PC-3 (cell line): ENCODE data around the gene NT5DC3. TPM values are rescaled to one million over a fixed set of nuclear protein-coding genes. Genes with fewer than 3 reads are reported as not detected.

Source experiments
- ATAC-seq: fragments of 200-7000 bp; cut with Tn5 transposase; 2 replicates; pipeline ENCODE4 v1.9.1; 2020; ENCODE audit warnings: mild to moderate bottlenecking, moderate library complexity
- BruUV-seq: library from RNA; stranded (reverse); fragments of 400-500 nt; replicated peaks from 2 replicates; lab custom pipeline; 2021; lab: Mats Ljungman, UMichigan
- CTCF ChIA-PET: fragments of 300-600 bp; sonication (Branson Sonifier 250); formaldehyde crosslinking; loops from one replicate; lab custom pipeline; 2022; ENCODE audit warnings: antibody characterized with exemption; lab: Charles Lee
- POLR2A ChIA-PET: fragments of 300-600 bp; sonication (Branson Sonifier 250); formaldehyde crosslinking; loops from one replicate; lab custom pipeline; 2022; ENCODE audit warnings: antibody characterized with exemption; ENCODE audit not compliant: unreplicated experiment; lab: Charles Lee
- DNase-seq: peaks from one replicate; pipeline ENCODE4 v3.0.0-alpha.2; 2015
- H2AFZ ChIP-seq: fragments of 300-600 bp; sonication (generic); 2 replicates; pipeline ENCODE4 v1.6.0; 2016; ENCODE audit warnings: antibody characterized with exemption, low read length
- H3F3A ChIP-seq: fragments of 300-600 bp; sonication (generic); one replicate; pipeline ENCODE4 v1.6.0; 2017; ENCODE audit warnings: antibody characterized with exemption, low read length, control low read depth, mild to moderate bottlenecking; ENCODE audit not compliant: unreplicated experiment
- H3K27ac ChIP-seq: fragments of 300-600 bp; sonication (generic); 2 replicates; pipeline ENCODE4 v1.5.1; 2016; ENCODE audit warnings: mild to moderate bottlenecking, low read length
- H3K27me3 ChIP-seq: fragments of 300-600 bp; sonication (generic); 2 replicates; pipeline ENCODE4 v1.6.1; 2016; ENCODE audit warnings: low read length, mixed read lengths
- H3K36me3 ChIP-seq: fragments of 300-600 bp; sonication (generic); 2 replicates; pipeline ENCODE4 v1.6.1; 2016; ENCODE audit warnings: low read depth, mixed run types, low read length, mixed read lengths
- H3K4me1 ChIP-seq: fragments of 300-600 bp; sonication (generic); 2 replicates; pipeline ENCODE4 v1.5.1; 2016; ENCODE audit warnings: low read length; ENCODE audit not compliant: insufficient read depth
- H3K4me2 ChIP-seq: fragments of 300-600 bp; sonication (generic); 2 replicates; pipeline ENCODE4 v1.6.0; 2016; ENCODE audit warnings: low read length
- H3K4me3 ChIP-seq: fragments of 300-600 bp; sonication (generic); 2 replicates; pipeline ENCODE4 v1.5.1; 2016; ENCODE audit warnings: mild to moderate bottlenecking, low read length, mixed read lengths
- H3K79me2 ChIP-seq: fragments of 300-600 bp; sonication (generic); 2 replicates; pipeline ENCODE4 v1.6.1; 2017; ENCODE audit warnings: low read length, mixed read lengths
- H3K9ac ChIP-seq: fragments of 300-600 bp; sonication (generic); 2 replicates; pipeline ENCODE4 v1.6.0; 2016; ENCODE audit warnings: mild to moderate bottlenecking, low read length
- H3K9me2 ChIP-seq: fragments of 300-600 bp; sonication (generic); replicated peaks from 2 replicates; pipeline ENCODE4 v1.6.1; 2016; ENCODE audit warnings: mixed run types, low read length, mixed read lengths
- H3K9me3 ChIP-seq: fragments of 300-600 bp; sonication (generic); 2 replicates; pipeline ENCODE4 v1.6.1; 2016; ENCODE audit warnings: low read length, mixed read lengths
- H4K20me1 ChIP-seq: fragments of 300-600 bp; sonication (generic); 2 replicates; pipeline ENCODE4 v1.6.1; 2016; ENCODE audit warnings: low read length, mixed read lengths
- EZH2 ChIP-seq: fragments of 300-600 bp; sonication (generic); IDR thresholded peaks from one replicate; pipeline ENCODE4 v1.6.1; 2017; ENCODE audit warnings: antibody characterized with exemption, mild to moderate bottlenecking, low read length; ENCODE audit not compliant: unreplicated experiment
- EZH2phosphoT487 ChIP-seq: fragments of 300-600 bp; sonication (generic); IDR thresholded peaks from 2 replicates; pipeline ENCODE4 v1.6.1; 2018; ENCODE audit warnings: mild to moderate bottlenecking, antibody characterized with exemption, low read length, borderline replicate concordance
- intact Hi-C: fragments of 100-400 bp; cut with micrococcal nuclease; formaldehyde crosslinking; loops from 2 replicates; pipeline ENCODE4 v1.9.0; 2023
- total RNA-seq: library from RNA; depleted of rRNA; stranded (reverse); fragments of >200 nt; gene quantifications from 2 replicates; pipeline ENCODE4 v1.2.3, GENCODE V29; 2014
- TF ChIP-seq, protein P1 (sequence below): fragments of 300-600 bp; sonication (generic); conservative IDR thresholded peaks from 2 replicates; pipeline ENCODE4 v1.5.1; 2017; ENCODE audit warnings: antibody characterized with exemption, low read depth, mild to moderate bottlenecking, low read length

Gene NT5DC3
- total RNA-seq, 1 experiment from 2014 or later: 15.7 TPM

DNA sequence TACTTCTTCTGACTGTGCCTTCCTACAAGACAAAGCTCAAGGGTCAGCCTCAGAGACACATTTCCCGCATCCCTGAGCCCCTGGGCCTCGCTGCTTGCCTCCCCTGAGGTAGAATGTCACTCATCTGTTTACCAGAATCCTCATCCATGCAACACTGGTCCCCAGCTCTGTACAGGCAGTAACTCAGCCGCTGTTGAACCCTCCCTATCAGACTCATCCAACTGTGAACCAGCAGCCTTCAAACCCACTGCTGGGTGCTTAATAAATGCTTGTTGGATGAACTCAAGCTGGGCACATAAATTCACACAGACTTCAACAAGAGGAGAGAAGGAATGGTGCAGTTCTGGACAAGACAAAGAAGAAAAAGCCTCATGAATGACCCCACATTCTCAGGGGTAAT is 6.1 kb downstream of the NT5DC3 start:
- peaks cover 100% of the 10 kb centered on the region for H3K79me2 ChIP-seq
- H3K27me3 ChIP-seq: no peaks in the 10 kb centered on the region
- CTCF ChIA-PET: no interaction called here
- BruUV-seq: no TSS peak
- no peak overlapping the region for H2AFZ ChIP-seq
- no peak overlapping the region for H3K27ac ChIP-seq
- no peaks in the 10 kb centered on the region for H3F3A ChIP-seq
- no peak for TF ChIP-seq EZH2phosphoT487
- TF ChIP-seq, protein P1, sequence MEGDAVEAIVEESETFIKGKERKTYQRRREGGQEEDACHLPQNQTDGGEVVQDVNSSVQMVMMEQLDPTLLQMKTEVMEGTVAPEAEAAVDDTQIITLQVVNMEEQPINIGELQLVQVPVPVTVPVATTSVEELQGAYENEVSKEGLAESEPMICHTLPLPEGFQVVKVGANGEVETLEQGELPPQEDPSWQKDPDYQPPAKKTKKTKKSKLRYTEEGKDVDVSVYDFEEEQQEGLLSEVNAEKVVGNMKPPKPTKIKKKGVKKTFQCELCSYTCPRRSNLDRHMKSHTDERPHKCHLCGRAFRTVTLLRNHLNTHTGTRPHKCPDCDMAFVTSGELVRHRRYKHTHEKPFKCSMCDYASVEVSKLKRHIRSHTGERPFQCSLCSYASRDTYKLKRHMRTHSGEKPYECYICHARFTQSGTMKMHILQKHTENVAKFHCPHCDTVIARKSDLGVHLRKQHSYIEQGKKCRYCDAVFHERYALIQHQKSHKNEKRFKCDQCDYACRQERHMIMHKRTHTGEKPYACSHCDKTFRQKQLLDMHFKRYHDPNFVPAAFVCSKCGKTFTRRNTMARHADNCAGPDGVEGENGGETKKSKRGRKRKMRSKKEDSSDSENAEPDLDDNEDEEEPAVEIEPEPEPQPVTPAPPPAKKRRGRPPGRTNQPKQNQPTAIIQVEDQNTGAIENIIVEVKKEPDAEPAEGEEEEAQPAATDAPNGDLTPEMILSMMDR: no peak
- TF ChIP-seq EZH2: no peak
- H3K4me1 ChIP-seq: peaks cover 23% of the 10 kb centered on the region
- no peak overlapping the region for H3K4me3 ChIP-seq
- H3K9ac ChIP-seq: no peak overlapping the region
- POLR2A ChIA-PET: no interaction called here
- DNase-seq: no peak
- H3K9me2 ChIP-seq: no peaks in the 10 kb centered on the region
- H4K20me1 ChIP-seq: peaks cover 37% of the 10 kb centered on the region
- H3K9me3 ChIP-seq: no peaks in the 10 kb centered on the region
- intact Hi-C loops: no loop called here
- H3K4me2 ChIP-seq: no peak overlapping the region
- ATAC-seq: no peak
- peaks cover 2% of the 10 kb centered on the region; the same call in 1 of the 2 replicates for H3K36me3 ChIP-seq

DNA sequence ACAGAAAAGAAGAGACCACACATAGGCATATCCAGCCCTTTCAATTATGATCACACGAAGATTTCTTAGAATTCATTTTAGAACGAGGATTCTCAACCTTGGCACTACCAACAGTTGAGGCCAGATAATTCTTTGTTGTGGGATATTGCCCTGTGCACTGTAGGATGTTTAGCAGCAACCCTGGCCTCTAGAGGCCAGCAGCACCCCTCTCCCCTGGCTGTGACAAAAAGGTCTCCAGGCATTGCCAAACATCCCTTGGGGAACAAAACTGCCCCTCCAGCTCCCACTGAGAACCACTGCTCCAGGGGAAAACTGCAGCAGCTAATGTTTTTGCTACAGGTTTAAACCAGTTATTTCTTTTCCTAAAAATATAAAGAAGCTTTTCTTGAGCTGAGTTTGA is 7.1 kb downstream of the NT5DC3 start:
- ATAC-seq: peak; percentile 35; the same call in 1 of the 2 replicates
- H3K36me3 ChIP-seq: peaks cover 2% of the 10 kb centered on the region; the same call in 1 of the 2 replicates
- no peak overlapping the region for H3K9ac ChIP-seq
- no peak overlapping the region for H3K4me2 ChIP-seq
- POLR2A ChIA-PET: interaction anchor here (0.7 kb wide), 1 partner anchor 41 kb away, joined by 3 read pairs; no protein-coding TSS in a partner anchor
- no peaks in the 10 kb centered on the region for H3K27me3 ChIP-seq
- BruUV-seq: no TSS peak
- H3F3A ChIP-seq: no peaks in the 10 kb centered on the region
- H3K9me2 ChIP-seq: no peaks in the 10 kb centered on the region
- no peak for TF ChIP-seq EZH2phosphoT487
- TF ChIP-seq, protein P1: peak; percentile 46
- no peak for TF ChIP-seq EZH2
- CTCF ChIA-PET: no interaction called here
- DNase-seq: no peak
- no peak overlapping the region for H2AFZ ChIP-seq
- H3K9me3 ChIP-seq: no peaks in the 10 kb centered on the region
- peaks cover 100% of the 10 kb centered on the region for H3K79me2 ChIP-seq
- intact Hi-C loops: no loop called here
- H3K27ac ChIP-seq: no peak overlapping the region
- H3K4me3 ChIP-seq: no peak overlapping the region
- H3K4me1 ChIP-seq: peaks cover 18% of the 10 kb centered on the region
- H4K20me1 ChIP-seq: peaks cover 26% of the 10 kb centered on the region

DNA sequence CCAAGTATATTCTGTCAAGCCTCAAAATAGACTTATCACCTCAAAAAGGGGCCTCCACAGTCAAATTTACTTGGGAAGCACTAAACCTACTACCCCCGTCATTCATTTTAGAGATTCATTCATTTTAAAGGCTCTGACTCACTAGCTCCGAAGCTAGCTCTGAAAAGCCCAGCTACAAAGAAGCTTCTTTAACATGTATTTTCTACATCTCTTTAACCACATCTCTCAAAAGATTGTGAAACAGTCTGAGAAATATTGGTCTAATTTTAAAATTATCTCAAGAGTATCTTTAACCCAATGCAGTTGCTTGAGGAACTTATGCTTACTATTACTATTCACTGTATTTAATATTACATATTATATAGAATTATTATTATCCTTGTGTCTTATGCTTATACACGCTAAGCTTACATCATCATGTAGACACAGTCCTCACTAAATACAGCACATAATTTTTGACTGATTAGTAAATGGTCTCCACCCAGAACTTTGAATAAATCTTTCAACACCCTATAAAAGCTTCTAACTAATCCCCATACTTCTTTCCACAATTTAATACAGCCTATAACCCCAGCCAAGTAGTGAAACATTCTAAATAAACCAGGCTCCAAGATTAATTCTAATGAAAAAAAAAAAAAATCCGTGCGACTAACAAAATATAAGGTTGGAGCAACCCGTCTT is 7.8 kb downstream of the NT5DC3 start:
- intact Hi-C loops: no loop called here
- POLR2A ChIA-PET: no interaction called here
- Histone ChIP-seq H3K9me3 (no peaks in the 10 kb centered on the region), H3K79me2 (peaks cover 100% of the 10 kb centered on the region), H3K27ac (no peak overlapping the region), H2AFZ (no peak overlapping the region), H4K20me1 (peaks cover 20% of the 10 kb centered on the region), H3K27me3 (no peaks in the 10 kb centered on the region), H3F3A (no peaks in the 10 kb centered on the region), H3K36me3 (peaks cover 2% of the 10 kb centered on the region; the same call in 1 of the 2 replicates), H3K9ac (no peak overlapping the region), H3K4me3 (no peak overlapping the region), H3K4me2 (no peak overlapping the region), H3K4me1 (peaks cover 12% of the 10 kb centered on the region; the same call in 1 of the 2 replicates), H3K9me2 (no peaks in the 10 kb centered on the region)
- CTCF ChIA-PET: no interaction called here
- no TSS peak for BruUV-seq
- ATAC-seq: no peak
- DNase-seq: no peak
- TF ChIP-seq EZH2 (no peak), EZH2phosphoT487 (no peak)
- TF ChIP-seq, protein P1: no peak
